Bone marrow (tissue), 2 donors: ENCODE measurements around the gene ARHGAP42.
"Not testable (repeated sequence)": the region's sequence is repeated elsewhere in the genome, so short reads cannot be mapped to it uniquely, and the experiment has no call there.

Experiments used
- DNase-seq, 2 donors: peaks; one replicate each; lab custom pipeline; 2025; lab: John Stamatoyannopoulos, UW

ARHGAP42 gene

DNA sequence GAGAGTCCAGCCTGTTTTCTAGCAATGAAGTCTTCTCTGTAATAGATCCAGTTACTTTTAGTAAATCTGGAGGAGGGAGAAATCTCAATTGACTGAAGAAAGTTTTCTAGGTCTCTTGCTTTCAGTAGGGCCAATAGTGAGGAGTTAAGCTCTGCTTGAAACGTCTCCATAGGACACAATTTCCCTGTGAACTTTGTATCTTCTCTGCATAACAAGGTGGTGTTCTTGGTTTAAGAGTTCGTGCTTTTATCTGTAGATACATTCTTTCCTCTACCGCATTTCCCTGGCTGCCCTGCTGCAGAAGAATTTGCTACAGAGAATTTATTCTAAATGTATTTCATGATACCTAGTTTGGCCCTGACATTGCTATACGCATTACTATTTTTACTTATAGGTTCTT lies 183.1 kb downstream of the ARHGAP42 start:
- no peak for DNase-seq

- DNase-seq, result no peak
These were observed 186.1 kb downstream of the ARHGAP42 start for GRCh38 chr11:100872951-100873740.

GRCh38 chr11:100874203-100874602 lies 187.1 kb downstream of the ARHGAP42 start:
- DNase-seq, result no peak

- no peak for DNase-seq
These were observed 188.4 kb downstream of the ARHGAP42 start for GRCh38 chr11:100875521-100875869.

DNA sequence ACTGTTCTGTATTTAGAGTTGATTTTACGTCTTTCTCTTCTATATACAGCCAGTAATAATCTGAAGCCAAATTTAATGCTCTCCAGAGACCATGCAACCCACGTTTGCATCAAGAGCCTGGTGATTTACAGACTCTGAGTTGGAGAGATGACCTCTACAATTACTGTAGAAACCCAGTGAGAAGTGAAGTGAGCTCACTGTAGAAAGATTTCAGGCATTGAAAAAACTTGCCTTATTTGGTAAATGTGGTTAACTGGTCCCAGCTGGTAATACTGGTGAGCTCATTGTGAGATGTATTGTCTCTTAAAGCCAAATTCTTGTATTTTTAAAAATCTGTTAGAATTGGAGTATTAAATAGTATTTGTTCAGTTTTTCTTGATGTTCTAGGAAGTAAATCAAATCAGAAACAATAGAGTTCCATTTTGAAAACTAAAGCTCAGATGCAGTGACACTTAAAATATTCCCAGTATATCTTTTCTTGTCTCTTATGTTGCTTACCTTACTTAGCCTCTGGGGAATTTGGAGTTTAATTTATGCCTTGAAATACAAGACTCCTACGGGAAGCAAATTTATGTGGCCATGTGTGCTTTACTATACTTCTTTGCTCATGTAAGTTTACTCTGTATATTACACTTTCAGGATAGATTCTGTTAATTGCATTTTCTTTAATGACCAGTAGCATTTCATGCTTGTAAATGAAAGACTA lies 189.9 kb downstream of the ARHGAP42 start:
- DNase-seq, result no peak

GRCh38 chr11:100878474-100878873 lies 191.4 kb downstream of the ARHGAP42 start:
- DNase-seq, result no peak

- no peak for DNase-seq
These were observed 195.9 kb downstream of the ARHGAP42 start for GRCh38 chr11:100882957-100883356.

GRCh38 chr11:100883830-100884229 lies 196.7 kb downstream of the ARHGAP42 start:
- DNase-seq, result no peak

DNA sequence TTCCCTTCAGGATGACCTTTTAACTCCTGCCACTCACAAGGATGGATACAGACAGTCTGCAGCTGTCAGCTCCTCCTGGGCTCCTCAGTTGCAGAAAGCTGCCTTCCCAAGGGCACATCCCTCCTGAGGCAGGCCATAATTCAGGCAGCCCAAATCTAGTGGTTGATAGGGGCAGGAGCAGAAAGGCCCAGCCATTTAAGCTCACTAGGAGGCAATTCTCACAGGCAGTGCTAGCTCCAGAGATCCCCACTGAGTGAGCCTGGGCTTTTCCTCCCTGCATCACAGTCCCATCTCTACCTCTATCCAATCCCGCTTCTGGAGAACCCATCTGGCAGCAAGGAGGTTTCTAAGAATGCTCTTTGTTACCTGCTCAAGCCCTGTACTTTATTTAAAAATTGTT lies 200.6 kb downstream of the ARHGAP42 start:
- DNase-seq, result no peak

DNA sequence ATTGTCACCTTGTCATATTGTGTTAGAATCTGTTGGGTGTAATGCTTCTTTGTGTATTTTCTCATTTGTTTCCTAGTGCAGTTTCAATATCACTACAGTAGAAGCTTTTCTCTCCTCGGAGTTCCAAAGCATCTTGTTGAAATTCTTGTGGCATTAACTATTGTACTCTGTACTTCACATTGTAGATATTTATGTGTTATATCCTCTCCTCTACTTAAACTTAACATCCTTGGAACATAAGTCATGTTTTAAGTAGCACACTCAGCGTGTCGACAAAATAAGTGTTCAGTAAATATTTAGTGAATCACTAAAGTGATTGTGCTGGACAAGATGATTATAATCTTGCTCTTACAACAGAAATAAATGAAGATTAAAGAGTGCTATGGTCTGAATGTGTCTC lies 201.7 kb downstream of the ARHGAP42 start:
- no peak for DNase-seq

DNA sequence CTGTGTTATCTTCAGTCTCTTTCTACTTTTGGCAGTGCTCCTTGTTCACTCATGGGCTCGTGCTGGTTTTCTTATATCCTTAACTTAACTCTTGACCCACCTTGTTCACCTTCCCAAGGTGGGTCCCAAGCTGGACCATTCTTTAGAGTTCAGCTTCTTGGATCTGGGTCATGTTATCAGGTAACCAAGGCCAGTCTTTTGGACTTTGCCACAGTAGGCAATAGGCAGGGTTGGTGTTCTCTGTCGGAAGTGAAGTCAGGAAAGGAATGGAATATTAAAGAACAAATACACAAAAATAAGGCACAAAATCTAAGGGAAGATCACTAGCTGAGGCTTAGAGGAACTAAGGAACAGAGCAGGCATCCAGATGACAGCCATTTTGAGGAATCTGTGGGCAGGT lies 202.7 kb downstream of the ARHGAP42 start:
- no peak for DNase-seq

DNA sequence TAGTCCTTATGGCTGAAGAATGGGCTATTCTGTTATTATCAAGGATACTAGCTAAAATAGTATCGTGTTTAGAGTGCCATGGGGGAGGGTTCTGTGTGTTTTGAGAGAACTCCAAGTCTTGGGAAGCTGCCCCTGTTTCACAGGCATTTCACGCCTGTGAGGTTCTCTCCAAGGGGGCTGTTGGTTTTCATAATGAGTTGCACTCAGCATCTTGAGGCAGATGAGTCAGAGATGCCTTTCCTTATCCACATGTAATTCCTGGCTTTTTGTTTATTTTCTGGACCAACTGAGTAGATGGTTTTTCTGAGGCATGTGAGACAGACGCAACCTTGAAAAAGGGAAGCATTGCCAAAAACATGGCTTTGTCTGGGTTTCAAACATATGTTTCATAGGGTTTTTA lies 203.7 kb downstream of the ARHGAP42 start:
- no peak for DNase-seq

DNA sequence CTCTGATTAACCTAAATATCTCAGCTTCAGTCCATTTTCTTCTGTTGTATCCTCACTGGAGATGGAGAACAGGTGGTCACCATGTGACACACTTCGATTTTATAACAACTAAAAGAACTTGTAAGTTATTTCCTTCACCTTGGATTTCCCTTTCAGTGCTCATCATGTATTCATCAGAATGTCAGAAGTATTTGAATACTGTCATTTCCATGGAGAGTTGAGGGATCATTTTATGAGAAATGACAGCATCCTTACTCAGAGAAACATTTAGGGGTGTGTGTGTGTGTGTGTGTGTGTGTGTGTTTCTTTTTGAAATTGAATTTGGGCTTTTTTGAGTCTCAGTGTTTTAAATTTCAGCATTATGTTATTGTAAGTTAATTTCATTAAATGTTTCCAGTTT lies 205.8 kb downstream of the ARHGAP42 start:
- no peak for DNase-seq

DNA sequence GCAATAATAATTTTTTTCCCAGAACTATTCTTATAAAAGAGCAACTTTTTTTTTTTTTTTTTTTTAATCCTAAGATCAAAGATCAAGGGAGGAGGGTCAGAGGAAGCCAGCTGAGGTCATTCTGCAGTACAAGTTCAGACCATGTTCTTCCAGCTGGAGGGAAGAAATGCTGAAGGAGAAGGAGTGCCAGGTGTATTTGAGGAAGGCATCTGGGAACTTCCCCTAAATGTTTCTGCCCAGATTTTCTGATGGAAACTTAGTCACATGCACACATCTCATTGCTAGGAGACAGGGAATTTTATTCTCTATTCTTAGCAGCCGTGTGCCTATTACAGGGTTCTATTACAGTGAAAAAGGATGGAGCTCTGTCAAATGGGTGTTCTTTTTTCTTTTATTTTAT lies 208.4 kb downstream of the ARHGAP42 start:
- no peak for DNase-seq

DNA sequence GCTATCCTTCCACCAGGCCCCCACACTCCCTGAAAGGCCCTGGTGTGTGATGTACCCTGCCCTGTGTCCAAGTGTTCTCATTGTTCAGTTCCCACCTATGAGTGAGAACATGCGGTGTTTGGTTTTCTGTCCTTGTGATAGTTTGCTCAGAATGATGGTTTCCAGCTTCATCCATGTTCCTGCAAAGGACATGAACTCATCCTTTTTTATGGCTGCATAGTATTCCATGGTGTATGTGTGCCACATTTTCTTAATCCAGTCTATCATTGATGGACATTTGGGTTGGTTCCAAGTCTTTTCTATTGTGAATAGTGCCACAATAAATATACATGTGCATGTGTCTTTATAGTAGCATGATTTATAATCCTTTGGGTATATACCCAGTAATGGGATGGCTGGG lies 208.9 kb downstream of the ARHGAP42 start:
- not testable (repeated sequence) for DNase-seq

DNA sequence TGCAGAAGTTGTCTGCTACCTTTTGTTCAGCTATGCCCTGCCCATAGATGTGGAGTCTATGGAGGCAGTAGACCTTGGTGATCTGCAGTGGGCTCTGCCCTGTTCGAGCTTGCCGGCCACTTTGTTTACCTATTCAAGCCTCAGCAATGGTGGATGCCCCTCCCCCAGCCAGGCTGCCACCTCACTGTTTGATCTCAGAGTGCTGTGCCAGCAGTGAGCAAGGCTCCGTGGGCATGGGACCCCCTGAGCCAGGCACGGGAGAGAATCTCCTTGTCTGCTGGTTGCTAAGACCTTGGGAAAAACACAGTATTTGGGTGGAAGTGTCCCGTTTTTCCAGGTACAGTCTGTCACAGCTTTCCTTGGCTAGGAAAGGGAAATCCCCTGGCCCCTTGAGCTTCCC lies 214.4 kb downstream of the ARHGAP42 start:
- not testable (repeated sequence) for DNase-seq

- no peak for DNase-seq
These were observed 215.5 kb downstream of the ARHGAP42 start for GRCh38 chr11:100902454-100903141.

DNA sequence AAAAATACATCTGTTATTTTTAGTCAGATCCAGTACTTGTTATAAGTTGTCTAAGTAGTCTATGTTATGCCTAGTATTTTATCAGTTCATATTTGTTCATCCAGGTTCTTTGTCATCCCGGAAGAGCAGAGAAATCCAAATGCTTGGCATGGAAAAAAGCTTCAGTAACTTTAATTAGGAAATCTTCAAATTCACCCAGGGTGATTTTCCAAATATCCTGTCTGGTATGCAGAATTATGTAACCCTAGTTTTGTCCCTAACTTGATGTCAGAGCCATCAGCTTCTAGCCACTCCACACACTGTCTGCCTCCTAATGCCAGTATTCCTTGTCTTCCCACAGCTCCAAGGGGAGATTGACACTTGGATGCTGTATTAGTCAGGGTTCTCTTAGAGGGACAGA lies 216.2 kb downstream of the ARHGAP42 start:
- no peak for DNase-seq

DNA sequence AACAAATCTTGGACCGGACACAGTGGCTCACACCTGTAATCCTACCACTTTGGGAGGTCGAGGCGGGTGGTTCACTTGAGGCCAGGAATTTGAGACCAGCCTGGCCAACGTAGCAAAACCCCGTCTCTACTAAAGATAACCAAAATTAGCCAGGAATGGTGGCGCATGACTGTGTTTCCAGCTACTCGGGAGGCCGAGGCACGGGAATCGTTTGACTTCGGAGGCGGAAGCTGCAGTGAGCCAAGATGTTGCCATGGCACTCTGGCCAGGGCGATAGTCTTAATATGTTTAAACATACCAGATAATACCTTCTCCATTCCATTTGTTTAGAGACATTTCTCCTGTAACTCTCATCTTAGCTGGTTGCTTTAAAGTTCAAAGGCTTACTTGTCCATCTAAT lies 218.6 kb downstream of the ARHGAP42 start:
- no peak for DNase-seq

GRCh38 chr11:100908746-100909145 lies 221.7 kb downstream of the ARHGAP42 start:
- no peak for DNase-seq

GRCh38 chr11:100910808-100911207 lies 223.7 kb downstream of the ARHGAP42 start:
- no peak for DNase-seq

DNA sequence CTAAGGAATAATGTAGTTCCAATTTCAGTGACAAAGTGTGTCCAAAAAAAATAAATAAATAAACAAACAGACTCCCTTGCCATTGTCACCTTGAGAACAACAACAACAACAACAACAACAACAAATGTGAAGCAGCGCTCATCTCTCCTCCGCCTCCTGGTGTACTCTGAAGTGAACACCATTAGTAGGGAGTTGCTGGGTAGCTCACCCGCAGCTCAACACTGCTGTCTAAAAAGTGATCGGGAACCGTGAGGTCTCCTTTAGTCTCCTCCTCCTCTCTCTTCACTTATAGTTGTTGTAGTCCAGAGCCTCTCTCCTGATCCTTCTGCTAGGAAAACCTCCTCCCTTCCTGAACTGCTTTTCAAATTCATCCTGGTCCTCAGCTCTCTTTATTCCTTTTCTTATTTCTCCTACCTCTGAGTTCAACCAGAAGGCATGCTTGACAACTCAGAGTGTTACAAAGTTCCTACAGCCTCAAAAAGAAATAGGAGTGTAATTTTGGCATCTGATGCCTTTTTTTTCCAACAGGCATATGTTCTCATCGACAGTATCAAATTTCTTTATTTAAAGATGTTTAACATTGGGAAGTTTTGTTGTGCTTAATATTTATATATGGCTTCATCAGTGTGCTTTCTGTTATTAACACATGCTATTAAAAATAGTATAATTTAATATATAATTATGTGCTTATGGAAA lies 227.5 kb downstream of the ARHGAP42 start:
- DNase-seq, result no peak
